NT2/D1 (cell line): ENCODE data around the gene CXCL8.

ENCODE experiments used
- DNase-seq: peaks from one replicate; pipeline ENCODE4 v3.0.0-alpha.2; 2011; ENCODE audit warnings: low read depth, low spot score
- H3K27me3 ChIP-seq: 2 replicates; pipeline ENCODE4 v1.6.0; 2011; ENCODE audit warnings: mild to moderate bottlenecking; ENCODE audit not compliant: insufficient read length, insufficient read depth
- H3K36me3 ChIP-seq: 2 replicates; pipeline ENCODE4 v1.6.1; 2011; ENCODE audit warnings: mild to moderate bottlenecking, low read length, mixed read lengths; ENCODE audit not compliant: insufficient read depth, insufficient read length
- H3K4me1 ChIP-seq: 2 replicates; pipeline ENCODE4 v1.5.1; 2011; ENCODE audit not compliant: insufficient read depth, insufficient read length
- H3K4me3 ChIP-seq: 2 replicates; pipeline ENCODE4 v1.5.1; 2011; ENCODE audit warnings: low read depth; ENCODE audit not compliant: insufficient read length
- H3K9ac ChIP-seq: 2 replicates; pipeline ENCODE4 v1.6.0; 2011; ENCODE audit warnings: low read depth; ENCODE audit not compliant: insufficient read length
- H3K9me3 ChIP-seq: 2 replicates; pipeline ENCODE4 v1.5.1; 2011; ENCODE audit warnings: mild to moderate bottlenecking, low read length; ENCODE audit not compliant: insufficient read depth
- SUZ12 ChIP-seq: IDR thresholded peaks from 2 replicates; pipeline ENCODE4 v1.6.1; 2011; ENCODE audit not compliant: insufficient read length, insufficient read depth; ENCODE audit errors: extremely low read depth
- YY1 ChIP-seq: IDR thresholded peaks from 2 replicates; pipeline ENCODE4 v1.6.1; 2011; ENCODE audit not compliant: insufficient read length, insufficient read depth
- ZNF274 ChIP-seq: IDR thresholded peaks from 2 replicates; pipeline ENCODE4 v1.6.1; 2011; ENCODE audit warnings: mild to moderate bottlenecking, low read depth, low read length

Gene CXCL8

DNA sequence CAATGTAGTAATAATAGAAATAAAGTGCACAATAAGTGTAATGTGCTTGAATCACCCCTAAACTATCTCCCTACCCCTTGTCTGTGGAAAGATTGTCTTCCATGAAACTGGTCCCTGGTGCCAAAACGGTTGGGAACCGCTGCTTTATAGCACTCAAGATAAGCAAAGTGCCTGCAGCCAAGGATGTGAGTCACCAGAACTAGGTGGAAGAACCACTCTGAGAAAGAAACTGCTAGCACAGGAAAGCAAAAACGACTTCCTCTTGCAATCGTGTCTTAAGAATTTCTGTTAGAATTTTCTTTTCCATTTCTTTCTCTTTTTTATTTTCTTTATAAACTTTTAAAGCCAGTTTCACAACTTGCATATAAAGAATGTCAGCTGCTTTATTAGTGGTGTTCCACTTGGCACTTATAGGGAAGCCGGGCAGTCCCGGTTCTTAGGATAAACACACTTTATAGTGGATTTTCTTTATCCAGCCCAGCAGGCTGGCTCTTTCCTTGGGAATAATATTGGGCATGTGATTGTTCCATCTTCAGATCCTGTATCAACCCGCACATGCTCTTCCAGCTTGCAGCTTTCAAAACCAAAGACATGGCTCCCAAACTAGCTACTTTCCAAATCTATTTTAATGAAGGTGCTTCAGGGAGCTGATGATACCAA lies 32.3 kb upstream of the CXCL8 start:
- Histone ChIP-seq H3K27me3 (no peaks in the 10 kb centered on the region), H3K4me3 (no peak overlapping the region), H3K9ac (no peak overlapping the region), H3K4me1 (no peaks in the 10 kb centered on the region), H3K36me3 (no peaks in the 10 kb centered on the region), H3K9me3 (no peaks in the 10 kb centered on the region)
- no peak for DNase-seq
- no peak for TF ChIP-seq SUZ12
- TF ChIP-seq ZNF274: no peak
- TF ChIP-seq YY1: no peak

DNA sequence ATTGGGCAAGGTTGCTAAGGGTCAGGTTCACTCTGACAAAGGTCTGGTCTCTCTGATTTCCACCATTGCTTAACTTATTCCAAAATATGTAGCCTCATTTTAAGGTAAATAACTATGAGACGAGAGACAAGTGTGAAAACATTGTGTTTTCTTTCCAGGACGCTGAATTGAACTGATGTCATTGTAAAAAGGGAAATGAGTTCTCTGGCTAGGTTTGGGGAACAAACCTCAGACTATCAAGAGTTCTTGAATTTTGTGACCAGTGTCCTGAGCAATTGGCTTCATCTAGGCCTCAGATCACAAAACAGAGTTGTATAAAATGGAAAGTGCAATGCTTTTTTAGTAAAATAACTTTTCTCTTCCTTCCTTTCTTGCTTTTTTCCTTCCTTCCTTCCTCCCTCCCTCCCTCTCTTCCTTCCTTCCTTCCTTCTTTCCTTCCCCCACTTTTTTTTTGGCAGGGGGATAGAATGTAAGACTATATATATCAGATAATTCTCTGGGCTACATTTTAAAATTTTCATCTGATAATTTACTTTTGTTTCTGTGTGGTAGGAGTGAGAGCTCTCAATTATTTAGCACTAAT lies 30.8 kb upstream of the CXCL8 start:
- Histone ChIP-seq H3K9ac (no peak overlapping the region), H3K9me3 (no peaks in the 10 kb centered on the region), H3K27me3 (no peaks in the 10 kb centered on the region), H3K4me1 (no peaks in the 10 kb centered on the region), H3K36me3 (no peaks in the 10 kb centered on the region), H3K4me3 (no peak overlapping the region)
- DNase-seq: no peak
- TF ChIP-seq YY1 (no peak), ZNF274 (no peak), SUZ12 (no peak)

DNA sequence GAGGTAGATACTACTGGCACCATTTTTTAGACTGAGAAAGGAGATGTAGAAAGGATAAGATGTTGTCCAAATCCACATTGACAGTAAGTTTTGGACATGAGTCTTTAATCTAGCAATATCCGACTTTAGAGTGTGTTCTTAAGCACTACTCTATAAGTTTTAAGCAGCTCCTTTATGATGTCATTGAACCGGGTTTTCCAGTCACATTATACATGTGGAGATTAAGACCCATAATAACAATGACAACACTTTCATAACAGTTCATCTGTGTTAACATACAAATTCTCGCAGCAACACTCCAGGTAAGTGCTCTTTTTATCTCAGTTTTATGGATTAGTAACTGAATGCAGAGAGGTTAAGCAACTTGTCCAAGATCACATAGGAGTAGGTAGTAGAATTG lies 30.3 kb upstream of the CXCL8 start:
- DNase-seq: no peak
- Histone ChIP-seq H3K4me3 (no peak overlapping the region), H3K27me3 (no peaks in the 10 kb centered on the region), H3K9ac (no peak overlapping the region), H3K36me3 (no peaks in the 10 kb centered on the region), H3K4me1 (no peaks in the 10 kb centered on the region), H3K9me3 (no peaks in the 10 kb centered on the region)
- no peak for TF ChIP-seq SUZ12
- TF ChIP-seq ZNF274: no peak
- no peak for TF ChIP-seq YY1

DNA sequence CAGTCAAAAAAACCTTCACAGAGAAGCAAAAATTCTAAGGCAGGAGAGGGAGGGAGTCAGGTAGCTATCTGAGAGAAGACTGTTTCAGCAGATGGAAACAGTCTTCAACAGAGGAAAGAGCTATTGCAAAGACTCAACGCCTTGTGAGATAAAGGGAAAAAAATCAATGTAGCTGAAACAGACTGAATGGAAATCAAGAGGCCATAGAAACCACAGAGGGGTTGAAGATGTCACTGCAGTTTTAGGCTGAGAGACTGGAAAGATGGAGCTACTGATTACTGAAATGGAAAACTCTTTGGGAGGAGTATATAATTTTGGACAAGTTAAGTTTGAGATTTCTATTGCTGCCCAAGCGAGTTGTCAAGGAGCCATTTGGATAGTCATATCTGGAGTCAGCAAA lies 28.4 kb upstream of the CXCL8 start:
- no peak overlapping the region for H3K9ac ChIP-seq
- DNase-seq: no peak
- H3K4me1 ChIP-seq: no peaks in the 10 kb centered on the region
- H3K27me3 ChIP-seq: no peaks in the 10 kb centered on the region
- H3K9me3 ChIP-seq: no peaks in the 10 kb centered on the region
- TF ChIP-seq YY1 (no peak), SUZ12 (no peak), ZNF274 (no peak)
- no peaks in the 10 kb centered on the region for H3K36me3 ChIP-seq
- no peak overlapping the region for H3K4me3 ChIP-seq

DNA sequence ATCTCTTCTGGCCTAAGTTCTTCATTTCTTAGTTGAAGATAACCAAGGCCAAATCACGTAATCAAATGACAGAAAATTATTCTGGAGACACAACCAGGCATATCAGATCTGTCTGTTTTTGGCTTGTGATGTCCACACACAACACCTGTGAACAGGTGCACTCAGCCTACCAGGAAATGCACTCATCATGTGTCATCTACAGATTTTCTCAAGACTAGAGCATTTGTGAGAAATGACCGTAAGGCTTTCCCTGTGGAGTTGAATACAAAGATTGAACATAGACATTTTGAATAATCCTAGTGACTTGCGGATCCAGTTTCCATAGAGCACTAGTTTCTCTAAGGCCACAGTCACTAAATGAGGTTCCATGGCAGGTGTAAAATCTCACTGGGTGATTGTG lies 26.7 kb upstream of the CXCL8 start:
- H3K9me3 ChIP-seq: no peaks in the 10 kb centered on the region
- H3K9ac ChIP-seq: no peak overlapping the region
- TF ChIP-seq YY1: no peak
- TF ChIP-seq ZNF274: no peak
- TF ChIP-seq SUZ12: no peak

DNA sequence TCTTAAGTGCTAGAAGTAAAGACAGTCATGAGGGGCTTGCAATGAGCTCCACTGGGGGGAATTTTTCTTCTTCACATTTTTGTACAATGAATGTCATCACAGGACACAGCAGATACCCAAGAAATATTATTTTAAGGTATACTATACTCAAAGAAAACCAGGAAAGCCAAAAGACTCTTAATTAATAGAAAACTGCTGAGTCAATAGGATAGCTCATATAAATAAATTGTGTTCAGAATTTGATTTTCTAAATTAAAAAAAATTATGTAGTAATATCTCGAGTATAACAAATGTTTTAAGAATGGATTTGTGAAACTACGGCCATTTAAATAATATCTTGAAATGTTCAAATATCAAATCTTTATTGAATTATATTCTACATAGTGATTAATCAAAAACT lies 25.7 kb upstream of the CXCL8 start:
- no peaks in the 10 kb centered on the region for H3K4me1 ChIP-seq
- no peaks in the 10 kb centered on the region for H3K36me3 ChIP-seq
- no peak for DNase-seq
- no peaks in the 10 kb centered on the region for H3K9me3 ChIP-seq
- no peak for TF ChIP-seq SUZ12
- TF ChIP-seq YY1: no peak
- no peak for TF ChIP-seq ZNF274
- no peak overlapping the region for H3K9ac ChIP-seq
- no peaks in the 10 kb centered on the region for H3K27me3 ChIP-seq
- H3K4me3 ChIP-seq: no peak overlapping the region

More for the DNA sequence above, 26.7 kb upstream of the CXCL8 start:
- no peak overlapping the region for H3K4me3 ChIP-seq
- no peaks in the 10 kb centered on the region for H3K4me1 ChIP-seq
- H3K36me3 ChIP-seq: no peaks in the 10 kb centered on the region
- no peaks in the 10 kb centered on the region for H3K27me3 ChIP-seq
- DNase-seq: no peak

DNA sequence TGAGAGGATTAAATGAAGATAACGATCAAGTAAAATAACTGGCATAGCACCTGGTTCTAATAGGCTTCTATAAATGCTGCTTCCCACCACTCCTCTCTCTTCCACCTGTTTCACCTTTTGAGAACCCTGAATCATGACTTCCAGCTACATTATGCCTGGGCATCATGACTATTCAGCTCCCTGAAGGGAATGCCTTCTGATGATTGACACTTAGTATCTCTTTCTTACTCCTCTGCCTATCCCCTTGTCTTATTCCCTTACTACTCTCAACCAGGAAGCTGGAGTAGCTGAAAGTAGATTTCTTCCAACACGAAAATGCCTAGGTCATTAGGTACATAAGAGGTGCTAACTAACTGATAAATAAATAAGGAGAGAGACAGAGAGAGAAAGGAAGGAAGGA lies 24.7 kb upstream of the CXCL8 start:
- H3K36me3 ChIP-seq: no peaks in the 10 kb centered on the region
- no peak overlapping the region for H3K9ac ChIP-seq
- no peaks in the 10 kb centered on the region for H3K27me3 ChIP-seq
- TF ChIP-seq ZNF274 (no peak), YY1 (no peak)
- no peak overlapping the region for H3K4me3 ChIP-seq
- H3K4me1 ChIP-seq: no peaks in the 10 kb centered on the region
- no peak for DNase-seq
- H3K9me3 ChIP-seq: no peaks in the 10 kb centered on the region
